Stimulated activated CD4-positive, alpha-beta T cell treated with anti-CD3 and anti-CD28 coated beads, Interleukin-12 subunit alpha, Interleukin-12 subunit beta, amount 100 ng/mL, for 24 hours (primary cell): ENCODE data around the gene MRPS12.
A peak's percentile ranks its signal among the peaks of the same experiment; 100 is the strongest.

Experiments
- DNase-seq, 2 experiments: peaks; one replicate each; pipeline ENCODE4 v3.0.0-alpha.2; 2020; ENCODE audit warnings: low read depth in 2 of 2

Gene MRPS12

GRCh38 chr19:38975214-38975860 lies 44.6 kb downstream of the MRPS12 start, which contains the start of gene FBXO17:
TSS of gene FBXO17 (minus strand) at chr19:38975742. CDS start at chr19:38950319, 25,423 bp downstream.
- DNase-seq: no peak

- DNase-seq: no peak
Observed at GRCh38 chr19:38975861-38976271, 45.1 kb downstream of the MRPS12 start.

- peak; percentile 2 to 58 for DNase-seq
Observed at GRCh38 chr19:38977445-38978325, 46.9 kb downstream of the MRPS12 start.

GRCh38 chr19:38978326-38978689 lies 47.6 kb downstream of the MRPS12 start:
- no peak for DNase-seq

- no peak for DNase-seq
Observed at GRCh38 chr19:38979812-38980211, 49.1 kb downstream of the MRPS12 start.

GRCh38 chr19:38980583-38981374 lies 50.0 kb downstream of the MRPS12 start:
- no peak for DNase-seq
